T-helper 22 cell (primary cell): ENCODE results near the gene UCP2.

Experiments
- DNase-seq: peaks from one replicate; pipeline ENCODE4 v3.0.0-alpha.2; 2020; ENCODE audit warnings: low read depth

The UCP2 gene

DNA sequence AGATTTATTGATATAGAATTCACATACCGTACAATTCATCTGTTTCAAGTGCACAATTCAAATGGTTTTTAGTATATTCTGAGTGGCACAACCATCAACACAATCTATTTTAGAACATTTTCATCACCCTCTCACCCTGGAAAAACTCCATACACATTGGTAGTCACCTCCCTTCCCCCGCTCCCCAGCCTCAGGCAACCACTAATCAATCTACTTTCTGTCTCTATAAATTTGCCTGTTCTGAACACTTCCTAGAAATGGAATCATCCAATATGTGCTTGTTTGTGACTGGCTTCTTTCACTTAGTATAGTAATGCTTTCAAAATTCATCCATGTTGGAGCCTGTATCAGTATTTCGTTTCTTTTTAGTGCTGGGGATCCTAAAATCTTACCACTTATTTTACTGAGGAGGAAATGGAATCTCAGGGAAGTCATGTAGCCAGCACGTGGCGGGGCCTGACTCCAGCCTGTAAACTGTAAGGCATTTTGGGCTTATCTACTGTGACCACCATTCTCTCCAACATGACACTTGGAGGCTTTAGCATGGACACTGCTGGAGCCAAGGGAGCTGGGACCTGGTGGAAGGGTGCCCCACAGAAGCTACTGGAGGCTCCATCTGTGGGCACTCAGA is 27.1 kb upstream of the UCP2 start:
- DNase-seq = no peak

DNA sequence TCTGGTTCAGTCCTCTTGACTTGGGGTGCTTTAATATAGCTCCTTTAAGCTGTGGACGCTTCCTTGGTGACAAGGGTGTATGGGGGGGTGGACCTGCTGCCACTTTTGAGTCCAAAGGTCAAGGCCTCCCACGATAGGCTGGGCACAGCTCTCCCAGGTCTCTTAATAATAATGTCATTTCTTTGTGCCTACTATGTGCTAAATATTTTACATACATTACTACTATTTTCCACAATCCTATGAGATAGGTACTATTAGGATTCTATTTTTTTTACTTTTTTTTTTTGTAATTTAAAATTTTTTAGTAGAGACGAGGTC is 26.5 kb upstream of the UCP2 start:
- no peak for DNase-seq

DNA sequence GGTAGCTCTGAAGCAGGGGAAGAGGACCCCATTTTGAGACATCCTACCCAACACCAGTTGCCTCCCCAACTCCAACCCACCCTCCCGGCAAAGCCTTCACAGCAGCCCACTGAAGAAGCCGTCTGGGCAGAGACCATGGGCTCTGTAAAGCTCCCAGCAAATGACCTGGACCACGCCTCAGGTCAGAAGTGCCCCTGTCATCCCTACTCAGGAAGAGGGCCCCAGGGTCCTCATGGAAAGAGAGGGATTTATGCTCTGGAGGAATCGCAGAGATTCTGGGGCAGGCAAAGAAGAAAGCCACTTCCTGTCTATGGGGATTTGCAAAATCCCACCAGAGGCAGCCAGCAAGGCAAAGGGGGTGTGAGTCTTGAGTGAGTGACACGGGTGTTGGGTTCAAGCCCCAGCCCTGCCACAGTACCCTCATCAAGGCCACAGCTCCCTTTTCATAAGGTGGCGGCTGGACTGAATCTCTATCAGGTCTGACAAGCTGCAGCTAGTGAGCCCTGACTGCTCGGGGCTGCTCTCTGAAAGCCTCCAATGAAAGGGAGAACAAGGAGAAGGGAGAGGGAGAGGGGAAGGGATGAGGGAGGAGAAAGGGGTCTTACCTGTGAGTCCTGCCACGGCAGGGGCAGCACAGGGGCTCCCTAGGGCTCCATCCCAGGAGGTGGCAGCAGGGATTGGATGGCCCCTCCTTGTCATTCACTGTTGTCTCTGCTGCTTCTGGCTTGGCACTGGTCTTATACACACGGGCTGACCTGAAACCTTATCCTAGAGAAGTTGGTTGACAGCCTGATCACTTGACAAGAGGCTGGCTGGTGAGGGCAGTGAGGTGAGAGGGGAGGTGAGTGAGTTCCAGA is 26.0 kb upstream of the UCP2 start, which contains the start of gene UCP3:
Gene UCP3, minus strand, starts transcription at position 713 of the 857 bp plus-strand sequence. CDS start 2,043 bp downstream, outside the sequence.
- no peak for DNase-seq

DNA sequence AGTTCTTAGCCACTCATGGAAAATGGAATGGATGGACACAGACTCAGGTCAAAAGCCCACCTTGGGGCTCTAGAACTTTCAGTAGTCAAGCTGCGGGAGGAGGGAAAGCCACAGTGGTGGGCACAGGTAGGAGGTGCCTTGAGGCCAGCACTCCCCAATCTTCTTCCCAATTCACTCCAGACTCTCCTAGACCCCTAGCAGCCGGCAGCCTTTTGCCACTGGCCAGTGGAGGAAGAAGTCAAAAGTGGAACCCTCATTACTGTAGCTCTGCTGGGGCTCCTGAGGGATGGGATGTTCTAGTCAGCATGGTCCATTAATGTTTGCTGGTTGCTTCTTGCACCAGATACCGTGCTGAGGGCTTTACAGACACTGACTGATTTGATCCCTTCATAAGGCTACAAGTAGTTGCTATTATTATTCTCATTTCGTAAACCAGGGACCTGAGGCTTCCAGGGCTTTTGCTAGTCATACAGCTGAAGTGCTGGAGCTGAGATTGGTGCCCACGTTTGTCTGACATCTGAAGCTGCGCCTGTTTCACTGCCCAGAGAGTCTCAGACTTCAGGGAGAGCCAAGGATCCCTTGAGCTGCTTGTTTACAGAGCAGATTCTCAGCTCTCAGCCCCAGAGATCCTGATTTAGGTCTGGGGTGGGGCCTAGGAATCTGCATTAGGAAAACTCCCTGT is 25.2 kb upstream of the UCP2 start:
- no peak for DNase-seq

DNA sequence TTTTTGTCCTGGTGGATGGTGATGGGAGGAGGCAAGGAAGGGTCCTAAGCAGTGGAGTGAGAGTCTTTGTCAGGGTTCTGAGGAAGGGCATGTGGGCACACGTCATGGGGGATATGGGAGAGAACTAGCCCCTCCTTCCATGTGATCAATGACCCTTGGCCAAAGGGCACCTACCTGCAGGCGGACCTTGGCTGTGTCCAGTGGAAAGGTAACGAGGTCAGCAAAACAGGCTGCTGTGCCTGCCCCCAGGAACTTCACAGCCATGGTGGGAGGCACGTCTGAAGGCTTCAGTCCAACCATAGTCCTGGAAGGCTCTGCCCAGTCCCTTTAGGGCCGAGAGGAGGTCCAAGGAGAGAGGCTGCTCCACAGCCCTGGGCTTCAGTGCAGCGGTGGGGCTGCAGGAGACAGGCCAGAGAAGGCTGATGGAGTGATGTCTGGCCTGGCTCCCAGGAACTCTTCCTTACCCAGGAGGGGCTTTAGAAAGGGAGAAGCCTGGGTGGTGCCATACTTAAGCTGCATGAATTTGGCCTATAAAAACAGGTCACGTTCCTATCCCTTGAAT is 24.2 kb upstream of the UCP2 start:
- no peak for DNase-seq

DNA sequence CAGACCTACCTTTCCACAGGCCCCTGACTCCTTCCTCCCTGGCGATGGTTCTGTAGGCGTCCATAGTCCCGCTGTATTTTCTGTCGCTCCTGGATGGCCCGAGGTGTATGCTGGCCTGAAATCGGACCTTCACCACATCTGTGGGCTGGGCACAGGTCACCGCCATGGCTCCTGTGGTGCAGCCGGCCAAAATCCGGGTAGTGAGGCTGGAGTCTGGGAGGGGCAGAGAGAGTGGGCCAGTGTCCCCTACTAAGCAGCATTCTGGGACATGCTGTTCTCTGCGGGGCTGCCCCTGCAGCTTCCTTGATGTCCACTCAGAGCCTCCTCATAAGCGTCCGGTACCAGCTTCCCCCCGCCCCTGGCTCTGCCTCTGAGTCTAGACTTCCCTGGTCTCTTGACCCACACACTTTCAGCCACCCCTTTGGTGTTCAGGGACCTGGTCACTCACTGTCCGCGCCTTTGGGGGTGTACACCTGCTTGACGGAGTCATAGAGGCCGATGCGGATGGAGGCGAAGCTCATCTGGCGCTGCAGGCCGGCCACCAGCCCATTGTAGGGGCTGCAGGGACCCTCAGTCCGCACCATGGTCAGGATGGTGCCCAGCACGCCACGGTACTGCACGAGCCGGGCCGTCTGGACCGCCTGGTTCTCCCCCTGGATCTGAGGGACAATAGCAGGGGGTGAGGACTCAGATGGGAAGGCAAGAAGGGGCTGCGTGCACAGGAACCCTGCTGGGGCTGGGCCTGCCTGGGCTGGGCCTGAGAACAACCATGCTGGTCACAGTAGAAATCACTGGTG is 23.3 kb upstream of the UCP2 start:
- DNase-seq = no peak

DNA sequence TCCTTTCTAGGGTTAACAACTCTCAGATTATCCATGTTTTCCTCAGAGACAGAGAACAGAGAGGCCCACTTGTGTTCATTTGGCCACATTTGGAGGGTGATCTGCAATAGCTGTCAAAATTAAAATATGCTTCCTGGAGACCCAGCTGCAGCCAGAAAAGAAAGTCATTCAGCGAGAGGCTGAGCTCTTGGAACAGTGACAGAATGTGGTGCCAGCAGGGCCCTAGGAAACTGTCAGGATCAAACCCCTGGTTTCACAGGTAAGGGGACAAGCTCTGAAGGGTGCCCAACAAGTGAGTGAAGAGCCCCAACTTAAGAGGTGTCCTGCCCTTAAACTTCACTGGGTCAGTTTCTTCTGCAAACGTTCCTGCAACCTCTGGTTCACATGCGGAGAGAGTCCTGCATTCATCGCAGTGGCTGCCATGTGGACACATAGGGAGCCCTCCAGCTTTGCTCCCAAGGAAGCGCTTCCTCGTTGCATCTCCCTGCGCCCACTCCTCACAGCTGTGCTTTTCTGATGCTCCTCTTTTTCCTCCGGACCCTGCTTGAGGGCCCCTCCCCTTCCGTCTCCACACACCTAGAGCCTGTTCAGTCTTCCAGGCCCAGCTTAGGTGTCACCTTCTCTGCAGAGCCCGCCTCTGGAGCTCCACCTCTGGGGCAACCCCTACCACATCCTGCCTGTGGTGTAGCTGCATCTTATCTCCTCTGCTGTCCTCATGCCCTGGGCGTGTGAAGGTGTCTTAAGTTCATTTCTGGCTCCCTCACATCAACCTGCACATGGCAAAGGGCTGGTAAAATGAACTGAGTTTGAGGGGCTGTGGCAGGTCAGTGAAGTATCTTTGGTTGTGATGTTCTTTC is 22.3 kb upstream of the UCP2 start:
- DNase-seq = peak; percentile 84

DNA sequence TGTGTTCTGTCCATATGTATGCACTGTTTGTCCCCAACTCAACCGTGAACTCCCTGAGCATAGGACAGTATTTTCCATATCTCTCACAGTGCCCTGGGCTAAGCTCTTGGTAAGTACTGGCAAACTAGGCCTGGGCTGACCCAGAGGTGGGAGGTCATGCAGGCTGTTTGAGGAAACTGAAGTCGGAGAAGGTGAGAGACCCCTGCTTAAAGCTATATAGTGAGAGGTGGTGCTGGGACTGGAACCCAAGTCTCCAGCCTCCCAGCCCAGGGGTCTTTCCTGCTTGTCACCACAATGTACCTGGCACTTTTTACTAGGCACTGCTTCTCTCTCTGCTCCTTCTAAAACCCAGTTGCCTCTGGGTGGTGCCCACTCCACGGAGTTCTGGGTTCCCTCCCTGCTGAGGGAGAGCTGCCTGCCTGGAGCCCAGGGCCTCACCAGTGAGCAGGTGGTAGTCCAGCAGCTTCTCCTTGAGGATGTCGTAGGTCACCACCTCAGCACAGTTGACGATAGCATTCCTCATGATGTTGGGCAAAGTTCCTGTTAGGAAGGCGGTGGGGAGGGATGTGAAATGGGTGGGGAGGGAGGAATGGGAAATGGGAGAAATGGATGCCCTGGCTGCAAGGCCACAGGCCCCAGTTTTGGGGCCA is 21.5 kb upstream of the UCP2 start:
- no peak for DNase-seq

DNA sequence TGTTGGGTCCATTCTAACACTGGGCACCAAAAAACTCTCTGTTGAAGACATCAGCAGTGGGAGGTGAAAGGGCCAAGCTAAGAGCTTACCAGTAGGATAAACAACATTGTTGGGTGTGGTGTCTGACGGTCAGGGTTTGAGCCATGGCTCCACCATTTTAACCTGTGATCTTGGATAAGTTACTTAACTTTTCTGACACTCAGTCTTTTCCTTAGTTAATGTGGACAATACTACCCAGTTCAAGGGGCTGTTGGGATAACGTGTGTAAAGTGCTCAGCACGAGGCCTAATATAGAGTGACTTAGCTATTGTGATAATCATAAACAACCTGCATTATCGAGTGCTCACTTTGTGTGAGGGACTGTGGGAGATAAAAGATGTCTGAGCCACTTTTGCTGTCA is 20.2 kb upstream of the UCP2 start:
- DNase-seq = no peak

DNA sequence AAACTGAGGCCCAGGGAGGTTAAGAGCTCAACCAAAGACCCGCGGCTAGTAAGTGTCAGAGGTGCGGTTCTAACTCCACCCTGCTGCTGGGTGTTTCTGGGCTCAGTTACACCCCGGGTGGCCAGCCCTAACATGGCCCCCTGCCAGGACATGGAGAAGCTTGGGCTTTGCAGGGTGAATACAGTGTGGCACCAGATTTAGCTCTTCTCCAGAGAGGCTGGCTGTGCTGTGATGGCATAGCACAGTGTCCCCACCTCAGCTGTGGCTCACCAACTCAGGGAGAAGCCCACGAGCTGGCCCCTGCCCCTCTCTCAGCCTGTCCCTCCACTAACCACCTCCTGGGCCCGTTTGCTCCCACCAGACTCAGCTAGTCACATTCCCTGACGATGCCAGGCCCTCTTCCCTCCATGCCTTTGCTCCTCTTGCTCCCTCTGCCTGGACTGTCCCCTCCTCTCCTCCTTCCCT is 19.2 kb upstream of the UCP2 start:
- DNase-seq = no peak

DNA sequence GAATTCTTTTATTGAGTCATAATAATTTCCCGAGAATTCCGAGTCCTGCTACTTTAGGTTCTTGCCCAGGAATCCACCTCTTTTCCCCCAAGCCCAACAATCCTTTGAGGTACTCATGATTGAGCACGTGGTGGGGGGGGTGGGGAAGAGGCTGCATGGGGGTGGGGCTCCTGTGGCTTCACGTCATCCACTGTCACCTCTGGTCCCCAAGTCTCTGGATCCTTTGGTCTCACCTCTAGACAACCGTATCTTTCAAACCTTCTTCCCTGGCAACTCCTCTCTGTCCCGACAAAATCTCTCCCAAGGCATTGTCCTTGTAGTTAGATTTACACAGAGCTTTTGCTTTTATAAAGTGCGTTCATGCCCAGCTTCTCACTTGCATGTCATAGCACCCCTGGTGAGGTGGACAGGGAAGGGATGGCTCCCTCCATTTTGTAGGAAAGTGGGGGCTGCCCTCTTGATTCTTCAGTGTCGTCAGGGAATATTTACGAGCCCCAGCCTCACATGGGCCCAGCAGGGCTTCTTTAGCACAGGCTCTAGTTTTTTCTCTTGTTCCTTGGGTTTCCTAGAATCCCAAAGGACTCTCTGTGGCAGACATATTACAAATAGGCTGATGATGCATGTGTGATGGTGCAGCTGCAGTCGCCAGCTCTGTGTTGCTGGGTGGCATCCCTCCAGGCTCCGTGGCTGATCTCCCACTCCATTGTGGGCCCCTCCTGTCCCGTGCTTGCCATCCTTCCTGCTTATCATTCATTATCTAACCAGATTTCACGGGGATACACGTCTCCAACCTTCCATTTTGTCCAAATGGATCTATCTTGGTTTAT is 17.9 kb upstream of the UCP2 start:
- no peak for DNase-seq

DNA sequence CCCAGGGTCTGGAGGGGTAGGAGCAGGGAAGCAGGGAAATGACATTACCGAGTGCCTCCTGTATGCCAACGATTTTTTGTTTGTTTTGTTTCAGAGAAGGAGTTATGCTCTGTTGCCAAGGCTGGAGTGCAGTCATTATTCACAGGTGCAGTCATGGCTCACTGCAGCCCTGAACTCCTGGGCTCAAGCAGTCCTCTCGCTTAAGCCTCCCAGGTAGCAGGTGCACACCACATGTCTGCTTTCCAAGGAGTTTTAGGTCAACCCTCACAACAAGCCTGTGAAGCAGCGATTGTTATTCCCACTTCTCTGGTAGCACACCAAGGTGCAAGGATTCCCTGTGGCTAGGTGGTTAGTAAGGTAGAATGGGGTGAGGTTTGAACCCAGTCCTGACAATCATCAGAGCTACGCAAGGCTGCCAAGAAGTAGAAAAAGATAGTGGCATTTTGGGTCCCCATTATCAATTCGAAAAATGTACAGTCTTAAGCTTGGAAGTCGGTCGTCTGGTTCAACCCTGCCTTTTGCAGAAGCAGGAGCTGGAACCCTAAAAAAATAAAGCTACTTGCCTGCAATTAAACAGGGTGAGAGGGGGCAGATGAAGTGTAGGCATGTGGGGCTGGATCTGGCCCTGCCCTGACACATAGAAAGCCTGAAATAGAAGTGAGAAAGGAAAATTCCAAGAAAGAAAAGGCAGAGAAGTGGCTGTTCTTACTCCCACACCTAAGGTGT is 17.1 kb upstream of the UCP2 start:
- no peak for DNase-seq

DNA sequence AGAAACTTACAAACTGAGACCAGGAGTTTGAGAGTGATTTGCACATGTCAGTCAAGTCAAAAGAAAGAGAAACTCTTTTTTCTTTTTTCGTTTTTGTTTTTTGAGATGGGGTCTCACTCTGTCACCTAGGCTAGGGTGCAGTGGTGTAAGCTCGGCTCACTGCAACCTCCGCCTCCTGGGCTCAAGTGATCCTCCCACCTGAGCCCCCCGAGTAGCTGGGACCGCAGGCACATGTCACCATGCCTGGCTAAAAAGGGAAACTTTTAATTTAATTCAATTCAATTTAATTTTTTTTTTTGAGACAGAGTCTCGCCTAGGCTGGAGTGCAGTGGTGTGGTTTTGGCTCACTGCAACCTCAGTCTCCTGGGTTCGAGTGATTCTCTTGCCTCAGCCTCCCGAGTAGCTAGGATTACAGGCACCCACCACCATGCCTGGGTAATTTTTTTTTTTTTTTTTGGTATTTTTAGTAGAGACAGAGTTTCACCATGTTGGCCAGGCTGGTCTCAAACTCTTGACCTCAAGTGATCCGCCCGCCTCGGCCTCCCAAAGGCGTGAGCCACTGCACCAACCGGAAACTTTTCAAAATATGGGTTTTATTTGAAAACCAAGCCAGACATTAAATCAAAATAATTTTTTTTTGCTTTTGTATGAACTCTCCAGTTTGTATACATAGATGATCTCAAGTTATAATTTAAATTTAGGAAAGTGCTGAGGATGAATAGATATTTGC is 16.4 kb upstream of the UCP2 start:
- no peak for DNase-seq

DNA sequence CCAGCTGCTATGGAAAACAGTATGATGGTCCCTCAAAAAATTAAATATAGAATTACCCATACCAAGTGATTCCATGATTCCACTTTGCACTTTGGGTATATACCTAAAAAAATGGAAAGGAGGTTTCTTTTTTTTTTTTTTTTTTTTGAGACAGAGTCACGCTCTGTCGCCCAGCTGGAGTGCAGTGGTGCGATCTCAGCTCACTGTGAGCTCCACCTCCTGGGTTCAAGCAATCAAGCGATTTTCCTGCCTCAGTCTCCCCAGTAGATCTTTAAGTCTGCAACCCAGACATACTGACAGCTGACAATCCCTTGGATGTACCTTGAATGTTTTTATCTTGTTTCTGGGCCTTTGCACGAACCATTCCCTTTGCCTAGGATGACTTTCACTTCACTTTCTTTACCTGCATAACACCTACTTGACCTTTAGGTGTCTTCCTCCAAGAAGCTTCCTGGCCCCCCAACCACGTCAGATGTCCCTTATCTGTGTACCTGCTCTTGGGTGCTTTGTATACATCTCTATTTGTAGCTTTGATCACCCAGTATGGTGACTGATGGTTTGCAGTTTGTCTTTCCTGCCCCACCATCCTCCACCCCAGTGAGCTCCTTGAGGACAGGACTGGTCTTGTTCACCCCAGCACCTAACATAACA is 14.6 kb upstream of the UCP2 start:
- no peak for DNase-seq

DNA sequence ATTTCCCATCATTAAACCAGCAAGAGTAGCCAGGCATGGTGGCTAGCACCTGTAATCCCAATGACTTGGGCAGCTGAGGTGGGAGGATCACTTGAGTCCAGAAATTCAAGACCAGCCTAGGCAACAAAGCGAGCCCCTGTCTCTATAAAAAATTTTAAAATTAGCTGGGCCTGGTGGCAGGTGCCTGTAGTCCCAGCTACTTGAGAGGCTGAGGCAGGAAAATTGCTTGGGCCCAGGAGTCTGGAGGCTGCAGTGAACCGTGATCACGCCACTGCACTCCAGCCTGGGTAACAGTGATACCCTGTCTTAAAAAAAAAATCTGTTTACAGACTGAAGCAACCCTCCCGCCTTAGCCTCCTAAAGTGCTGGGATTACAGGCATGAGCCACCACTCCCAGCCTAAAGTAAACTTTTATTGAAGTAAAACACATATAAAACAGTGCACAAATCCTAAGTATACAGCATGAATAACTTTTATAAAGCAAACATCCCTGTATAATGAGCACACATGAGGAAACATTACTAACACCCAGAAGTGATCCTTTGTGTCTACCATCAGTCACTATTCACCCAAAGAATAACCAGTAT is 13.6 kb upstream of the UCP2 start:
- no peak for DNase-seq

DNA sequence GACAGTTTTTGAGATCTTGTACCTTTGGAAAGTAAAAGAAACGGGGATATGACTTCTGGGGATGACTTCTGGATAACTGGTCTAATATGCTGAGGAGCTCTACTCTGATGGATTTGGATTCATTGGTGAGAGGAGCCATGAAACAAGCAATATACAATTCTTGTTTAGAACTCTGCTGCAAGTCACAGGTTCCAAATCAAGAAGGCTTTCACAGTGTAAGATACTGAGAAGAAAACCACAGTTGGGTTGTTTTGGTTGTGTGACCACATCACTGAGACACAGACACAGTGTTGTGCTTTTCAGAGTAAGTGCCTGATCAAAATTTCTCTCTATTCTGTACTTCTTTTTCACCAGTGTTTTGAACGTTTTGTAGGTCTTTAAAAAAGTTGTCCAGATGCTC is 13.1 kb upstream of the UCP2 start:
- DNase-seq = peak; percentile 26

DNA sequence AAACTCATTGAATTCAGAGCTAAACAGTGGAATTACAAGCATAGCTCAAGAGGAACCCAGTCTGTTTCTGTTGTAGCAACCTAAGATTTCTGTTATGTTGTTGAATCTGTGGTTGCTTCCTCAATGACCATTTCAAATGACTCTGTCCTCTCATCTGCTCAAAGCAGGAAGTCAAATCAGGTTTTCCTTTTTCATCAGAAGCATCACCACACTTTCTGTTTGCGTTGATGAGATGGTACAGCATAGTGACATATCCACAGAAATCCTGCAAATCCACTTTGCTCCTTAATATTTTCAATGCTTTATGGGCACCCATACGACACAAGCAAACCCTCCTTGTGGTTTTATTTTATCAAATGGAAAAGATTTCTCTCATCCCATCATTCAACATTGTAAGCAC is 12.6 kb upstream of the UCP2 start:
- DNase-seq = no peak
